ENCODE measurements around the gene SUN1.

DNA sequence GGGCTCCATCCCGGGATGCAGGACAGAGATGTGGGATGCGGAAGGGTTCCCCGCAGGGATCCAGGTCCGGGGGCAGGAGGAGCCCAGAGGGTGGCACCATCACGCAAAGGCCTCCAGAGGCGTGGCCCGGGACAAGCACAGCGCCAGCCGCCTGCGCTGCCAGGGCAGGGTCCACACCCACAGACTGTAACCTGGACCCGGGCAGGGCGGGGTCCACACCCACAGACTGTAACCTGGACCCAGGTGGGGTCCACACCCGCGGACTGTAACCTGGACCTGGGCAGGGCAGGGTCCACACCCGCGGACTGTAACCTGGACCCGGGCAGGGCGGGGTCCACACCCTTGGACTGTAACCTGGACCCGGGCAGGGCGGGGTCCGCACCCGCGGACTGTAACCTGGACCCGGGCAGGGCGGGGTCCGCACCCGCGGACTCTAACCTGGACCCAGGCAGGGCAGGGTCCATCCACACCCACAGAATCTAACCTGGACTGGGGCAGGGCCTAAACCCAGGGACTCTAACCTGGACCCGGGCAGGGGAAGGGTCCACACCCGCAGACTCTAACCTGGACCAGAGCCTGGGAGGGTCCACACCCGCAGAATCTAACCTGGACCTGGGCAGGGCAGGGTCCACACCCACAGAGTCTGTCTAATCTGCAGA lies 37.5 kb upstream of the SUN1 start:
- TF ChIP-seq, protein P1, sequence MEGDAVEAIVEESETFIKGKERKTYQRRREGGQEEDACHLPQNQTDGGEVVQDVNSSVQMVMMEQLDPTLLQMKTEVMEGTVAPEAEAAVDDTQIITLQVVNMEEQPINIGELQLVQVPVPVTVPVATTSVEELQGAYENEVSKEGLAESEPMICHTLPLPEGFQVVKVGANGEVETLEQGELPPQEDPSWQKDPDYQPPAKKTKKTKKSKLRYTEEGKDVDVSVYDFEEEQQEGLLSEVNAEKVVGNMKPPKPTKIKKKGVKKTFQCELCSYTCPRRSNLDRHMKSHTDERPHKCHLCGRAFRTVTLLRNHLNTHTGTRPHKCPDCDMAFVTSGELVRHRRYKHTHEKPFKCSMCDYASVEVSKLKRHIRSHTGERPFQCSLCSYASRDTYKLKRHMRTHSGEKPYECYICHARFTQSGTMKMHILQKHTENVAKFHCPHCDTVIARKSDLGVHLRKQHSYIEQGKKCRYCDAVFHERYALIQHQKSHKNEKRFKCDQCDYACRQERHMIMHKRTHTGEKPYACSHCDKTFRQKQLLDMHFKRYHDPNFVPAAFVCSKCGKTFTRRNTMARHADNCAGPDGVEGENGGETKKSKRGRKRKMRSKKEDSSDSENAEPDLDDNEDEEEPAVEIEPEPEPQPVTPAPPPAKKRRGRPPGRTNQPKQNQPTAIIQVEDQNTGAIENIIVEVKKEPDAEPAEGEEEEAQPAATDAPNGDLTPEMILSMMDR (IDR thresholded peaks at IDR 0.05; ENCODE audit: poor library complexity) = no peak
- TF ChIP-seq EZH2 (IDR thresholded peaks at IDR 0.05; ENCODE audit: borderline replicate concordance) (no peak), EZH2phosphoT487 (IDR thresholded peaks at IDR 0.05; ENCODE audit: low read depth, severe bottlenecking, unreplicated experiment) (no peak)
